Gastroesophageal sphincter (tissue), 4 donors: Measurements from ENCODE around the gene CDADC1. TPM values are rescaled to one million over a fixed set of nuclear protein-coding genes. Genes with fewer than 3 reads are reported as not detected.
A peak's percentile ranks its signal among the peaks of the same experiment; 100 is the strongest.

ENCODE experiments used
- ATAC-seq: fragments of 150-250 bp; one replicate; pipeline ENCODE4 v1.9.1; 2016; ENCODE audit warnings: mild to moderate bottlenecking, moderate library complexity
- H3K27ac ChIP-seq, 4 donors: fragments of 200-600 bp; sonication (generic) in 3 of 4; 1 replicate in 3 of 4; 2 replicates in 1 of 4; pipeline ENCODE4 v1.5.1; 2016 to 2019
- H3K27me3 ChIP-seq: fragments of 200-600 bp; sonication (generic); one replicate; pipeline ENCODE4 v1.5.1; 2019
- H3K36me3 ChIP-seq, 2 donors: fragments of 200-600 bp; sonication (generic); one replicate each; pipeline ENCODE4 v1.5.1; 2019; ENCODE audit warnings: control low read depth in 1 of 2
- H3K4me1 ChIP-seq, 3 donors: fragments of 200-600 bp; sonication (generic); 1 replicate in 2 of 3; 2 replicates in 1 of 3; pipeline ENCODE4 v1.5.1; 2016 to 2019; ENCODE audit warnings: control low read depth in 2 of 3
- H3K4me3 ChIP-seq, 2 donors: fragments of 200-600 bp; sonication (generic); one replicate each; pipeline ENCODE4 v1.5.1; 2019; ENCODE audit warnings: mild to moderate bottlenecking in 1 of 2, moderate library complexity in 1 of 2
- H3K9me3 ChIP-seq, 3 donors: fragments of 200-600 bp; sonication (generic); one replicate each; pipeline ENCODE4 v1.5.1; 2017 to 2019; ENCODE audit warnings: control low read depth in 2 of 3
- EP300 ChIP-seq: sonication (generic); formaldehyde crosslinking; IDR thresholded peaks from one replicate; pipeline ENCODE4 v1.6.1; 2017; ENCODE audit warnings: antibody characterized with exemption, mild to moderate bottlenecking
- POLR2A ChIP-seq, 2 donors: fragments of 450-650 bp; IDR thresholded peaks; one replicate each; pipeline ENCODE4 v1.6.1; 2017; ENCODE audit warnings: antibody characterized with exemption in 2 of 2, mild to moderate bottlenecking in 2 of 2, moderate library complexity in 1 of 2
- POLR2AphosphoS5 ChIP-seq: sonication (generic); formaldehyde crosslinking; IDR thresholded peaks from one replicate; pipeline ENCODE4 v1.6.1; 2017; ENCODE audit warnings: antibody characterized with exemption
- WGBS, 2 donors: methylation state at CpG; one replicate each; pipeline ENCODE4 v1.1.5; 2018; ENCODE audit warnings: low coverage in 1 of 2; 5-methylcytosine and 5-hydroxymethylcytosine counted together
- total RNA-seq, 4 donors: library from RNA; depleted of rRNA; stranded (reverse); fragments of >200 nt; gene quantifications; one replicate each; pipeline ENCODE4 v1.1.0, GENCODE V29; 2016
- TF ChIP-seq, protein P1 (sequence below), 4 experiments: fragments of 200-600 bp in 2 of 4; fragments of 450-650 bp in 2 of 4; sonication (generic) in 1 of 4; IDR thresholded peaks; one replicate each; pipeline ENCODE4 v1.5.1; 2017 to 2019; ENCODE audit warnings: antibody characterized with exemption in 4 of 4, mild to moderate bottlenecking in 2 of 4, moderate library complexity in 2 of 4

Gene CDADC1
- total RNA-seq, 4 donors from 2014 or later, result 5.8 to 9.3 (median 6.7) TPM

DNA sequence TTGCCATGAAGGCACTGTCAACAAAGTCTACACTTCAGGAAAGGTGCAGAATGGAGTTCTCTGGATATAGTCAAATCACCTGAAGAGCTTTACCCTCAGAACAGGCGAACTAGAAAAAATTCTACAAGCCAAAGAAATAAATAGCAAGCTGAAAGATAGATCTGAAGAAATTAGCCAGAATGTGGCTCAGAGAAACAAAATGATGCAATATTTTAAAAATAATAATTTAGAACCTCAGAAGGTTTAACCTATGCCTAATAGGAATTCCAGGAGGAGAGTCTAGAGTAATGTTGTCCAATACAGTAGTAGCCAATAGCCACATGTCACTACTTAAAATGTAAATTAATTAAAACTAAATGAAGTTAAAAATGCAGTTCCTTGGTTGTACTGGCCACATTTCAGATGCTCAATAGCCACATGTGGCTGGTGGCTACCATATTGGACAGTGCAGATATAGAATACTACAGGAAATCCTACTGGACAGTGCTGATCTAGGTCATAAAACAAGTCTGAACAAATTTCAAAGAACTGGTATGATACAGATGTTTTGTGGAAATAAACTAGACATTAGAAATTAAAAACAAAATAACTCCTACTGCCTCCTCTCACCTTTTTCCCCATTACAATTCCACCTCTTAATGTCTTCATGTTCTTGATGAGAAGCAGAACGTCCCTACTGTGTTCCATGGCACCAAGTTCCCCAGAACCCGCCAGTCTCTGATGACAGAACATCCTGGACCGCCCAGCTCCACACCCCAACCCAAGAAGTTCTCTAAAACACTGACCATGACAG is 679 bp upstream of the CDADC1 start:
- peak; percentile 77 for ATAC-seq
- no peaks in the 10 kb centered on the region for H3K27me3 ChIP-seq
- TF ChIP-seq, protein P1, sequence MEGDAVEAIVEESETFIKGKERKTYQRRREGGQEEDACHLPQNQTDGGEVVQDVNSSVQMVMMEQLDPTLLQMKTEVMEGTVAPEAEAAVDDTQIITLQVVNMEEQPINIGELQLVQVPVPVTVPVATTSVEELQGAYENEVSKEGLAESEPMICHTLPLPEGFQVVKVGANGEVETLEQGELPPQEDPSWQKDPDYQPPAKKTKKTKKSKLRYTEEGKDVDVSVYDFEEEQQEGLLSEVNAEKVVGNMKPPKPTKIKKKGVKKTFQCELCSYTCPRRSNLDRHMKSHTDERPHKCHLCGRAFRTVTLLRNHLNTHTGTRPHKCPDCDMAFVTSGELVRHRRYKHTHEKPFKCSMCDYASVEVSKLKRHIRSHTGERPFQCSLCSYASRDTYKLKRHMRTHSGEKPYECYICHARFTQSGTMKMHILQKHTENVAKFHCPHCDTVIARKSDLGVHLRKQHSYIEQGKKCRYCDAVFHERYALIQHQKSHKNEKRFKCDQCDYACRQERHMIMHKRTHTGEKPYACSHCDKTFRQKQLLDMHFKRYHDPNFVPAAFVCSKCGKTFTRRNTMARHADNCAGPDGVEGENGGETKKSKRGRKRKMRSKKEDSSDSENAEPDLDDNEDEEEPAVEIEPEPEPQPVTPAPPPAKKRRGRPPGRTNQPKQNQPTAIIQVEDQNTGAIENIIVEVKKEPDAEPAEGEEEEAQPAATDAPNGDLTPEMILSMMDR (IDR thresholded peaks at IDR 0.05), result no peak
- TF ChIP-seq POLR2A (IDR thresholded peaks at IDR 0.05), result no peak
- TF ChIP-seq POLR2AphosphoS5, result no peak
- no peak for TF ChIP-seq EP300
- peaks cover 0 to 45% (median 4%) of the 10 kb centered on the region in 3 donors for H3K4me1 ChIP-seq
- peaks cover 0 to 17% of the 10 kb centered on the region in 2 donors for H3K36me3 ChIP-seq
- H3K9me3 ChIP-seq, result no peaks in the 10 kb centered on the region
- WGBS, 2 donors, result 0 to 4% methylated on average over 3 of the region's 4 CpGs
- H3K27ac ChIP-seq, result peak overlapping the region; percentile 86 to 98 (median 90)
- H3K4me3 ChIP-seq, result peak overlapping the region; percentile 74 to 76

DNA sequence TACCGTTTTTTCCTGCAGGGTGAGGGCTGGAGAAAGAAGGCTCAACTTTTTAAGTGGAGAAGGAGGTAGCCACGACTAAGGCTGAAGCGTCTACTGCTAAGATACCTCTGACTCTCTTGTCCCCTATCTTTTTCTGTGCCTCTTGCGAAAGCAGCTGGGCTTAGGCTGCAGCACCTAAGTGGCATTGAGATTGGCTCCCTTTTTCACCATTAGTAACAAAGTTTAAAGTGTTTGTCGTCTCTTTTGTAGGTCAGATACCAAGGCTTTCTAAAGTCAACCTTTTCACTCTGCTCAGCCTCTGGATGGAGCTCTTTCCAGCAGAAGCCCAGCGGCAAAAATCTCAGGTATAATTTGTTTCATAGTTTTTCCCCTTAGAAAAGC is 887 bp downstream of the CDADC1 start:
- TF ChIP-seq EP300, result no peak
- no peak for TF ChIP-seq POLR2AphosphoS5
- no peak for TF ChIP-seq POLR2A (IDR thresholded peaks at IDR 0.05)
- TF ChIP-seq, protein P1 (IDR thresholded peaks at IDR 0.05), result no peak
- 9 to 13% methylated on average over 5 to 6 of the region's 6 CpGs for WGBS, 2 donors
- ATAC-seq, result no peak
- Histone ChIP-seq H3K27ac (peak overlapping the region; percentile 86 to 98 (median 90)), H3K9me3 (no peaks in the 10 kb centered on the region), H3K27me3 (no peaks in the 10 kb centered on the region), H3K4me3 (peak overlapping the region; percentile 74 to 76), H3K4me1 (peaks cover 0 to 57% (median 5%) of the 10 kb centered on the region in 3 donors), H3K36me3 (peaks cover 0 to 22% of the 10 kb centered on the region in 2 donors)

DNA sequence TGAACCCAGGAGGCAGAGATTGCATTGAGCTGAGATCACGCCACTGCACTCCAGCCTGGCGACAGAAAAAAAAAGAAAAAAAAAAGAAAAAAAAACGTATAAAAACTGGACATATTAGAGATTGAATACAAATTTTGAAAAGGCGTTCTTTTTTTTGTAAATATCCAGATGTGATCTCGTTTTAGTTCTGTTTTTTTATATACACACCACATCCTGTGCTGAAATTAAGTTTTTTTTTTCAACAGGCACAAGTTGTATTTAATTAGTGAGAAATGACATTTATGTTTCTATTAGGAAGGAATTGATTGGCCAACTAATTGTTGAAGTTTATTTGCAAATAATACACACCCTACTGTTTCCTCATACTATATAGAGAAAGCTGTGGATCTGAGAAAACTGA is 3.6 kb downstream of the CDADC1 start:
- Histone ChIP-seq H3K9me3 (no peaks in the 10 kb centered on the region), H3K36me3 (peaks cover 0 to 50% of the 10 kb centered on the region in 2 donors), H3K4me3 (no peak overlapping the region), H3K27me3 (no peaks in the 10 kb centered on the region), H3K4me1 (peaks cover 0 to 57% (median 5%) of the 10 kb centered on the region in 3 donors), H3K27ac (no peak overlapping the region)
- no peak for ATAC-seq
- TF ChIP-seq POLR2AphosphoS5, result no peak
- TF ChIP-seq, protein P1 (IDR thresholded peaks at IDR 0.05), result no peak
- TF ChIP-seq POLR2A (IDR thresholded peaks at IDR 0.05), result no peak
- TF ChIP-seq EP300, result no peak
- WGBS, 2 donors, result 59 to 62% methylated on average over 3 to 5 of the region's 5 CpGs

DNA sequence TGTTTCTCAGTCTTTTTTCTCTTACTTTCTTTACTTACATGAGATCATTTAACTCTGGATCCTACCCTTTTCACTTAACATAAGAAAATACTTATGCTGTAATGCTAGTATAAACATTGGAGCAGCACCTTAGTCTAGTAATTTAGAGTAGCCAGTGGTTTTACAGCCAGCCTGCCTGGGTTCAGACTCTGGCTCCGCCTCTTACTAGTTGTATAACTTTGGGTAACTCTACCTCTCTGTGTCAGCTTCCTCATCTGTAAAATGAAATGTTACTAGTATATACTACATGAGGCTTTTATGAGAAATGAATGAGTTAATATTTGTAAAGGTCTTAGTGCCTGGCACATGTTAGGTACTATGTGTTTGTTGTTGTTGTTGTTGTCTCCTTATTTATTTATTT is 5.6 kb downstream of the CDADC1 start:
- no peaks in the 10 kb centered on the region for H3K27me3 ChIP-seq
- ATAC-seq, result no peak
- WGBS, 2 donors, result 100% methylated on average over 1 of the region's 1 CpG

More for the DNA sequence above, 5.6 kb downstream of the CDADC1 start:
- Histone ChIP-seq H3K9me3 (no peaks in the 10 kb centered on the region), H3K4me1 (peaks cover 0 to 48% (median 5%) of the 10 kb centered on the region in 3 donors), H3K4me3 (no peak overlapping the region), H3K27ac (no peak overlapping the region), H3K36me3 (peaks cover 0 to 69% of the 10 kb centered on the region in 2 donors)
- no peak for TF ChIP-seq EP300
- TF ChIP-seq POLR2A (IDR thresholded peaks at IDR 0.05), result no peak
- TF ChIP-seq, protein P1 (IDR thresholded peaks at IDR 0.05), result no peak
- TF ChIP-seq POLR2AphosphoS5, result no peak
